HL-60 (cell line): Measurements from ENCODE around the gene C10orf88.

ENCODE experiments used
- CTCF ChIP-seq: IDR thresholded peaks from one replicate; pipeline ENCODE4 v1.5.1; 2011; ENCODE audit warnings: low read length, control low read depth, inconsistent platforms; ENCODE audit not compliant: insufficient read depth
- GABPA ChIP-seq: IDR thresholded peaks from 2 replicates; pipeline ENCODE4 v1.6.1; 2012; ENCODE audit warnings: low read depth
- POLR2AphosphoS5 ChIP-seq: IDR thresholded peaks from 2 replicates; pipeline ENCODE4 v1.6.1; 2012; ENCODE audit warnings: low read depth
- REST ChIP-seq: IDR thresholded peaks from 2 replicates; pipeline ENCODE4 v1.6.1; 2012; ENCODE audit warnings: low read depth; ENCODE audit not compliant: insufficient replicate concordance
- SPI1 ChIP-seq: IDR thresholded peaks from 2 replicates; pipeline ENCODE4 v1.6.1; 2012; ENCODE audit warnings: low read depth, mild to moderate bottlenecking, borderline replicate concordance

GRCh38 chr10:122939856-122940543 lies 14.0 kb downstream of the C10orf88 start:
- TF ChIP-seq CTCF (no peak), REST (no peak), POLR2AphosphoS5 (no peak), SPI1 (no peak), GABPA (no peak)
